H9 (cell line): ENCODE data around the gene ISG20. TPM values are rescaled to one million over a fixed set of nuclear protein-coding genes. Genes with fewer than 3 reads are reported as not detected.

Experiments
- DNase-seq: peaks from one replicate; pipeline ENCODE4 v3.0.0-alpha.2; 2017
- H2AFZ ChIP-seq: one replicate; pipeline ENCODE4 v1.6.1; 2013; ENCODE audit warnings: mild to moderate bottlenecking, low read length, control low read depth, moderate library complexity
- H2AK5ac ChIP-seq: 2 replicates; pipeline ENCODE4 v1.6.1; 2013; ENCODE audit warnings: low read length, control low read depth, mixed read lengths; ENCODE audit not compliant: insufficient read length
- H2BK120ac ChIP-seq: one replicate; pipeline ENCODE4 v1.6.1; 2013; ENCODE audit warnings: low read depth, mild to moderate bottlenecking, low read length, control low read depth, inconsistent platforms; ENCODE audit not compliant: poor library complexity, severe bottlenecking
- H2BK12ac ChIP-seq: 2 replicates; pipeline ENCODE4 v1.6.1; 2013; ENCODE audit warnings: low read length, control low read depth, mixed read lengths, low read depth; ENCODE audit not compliant: insufficient read length
- H2BK15ac ChIP-seq: 2 replicates; pipeline ENCODE4 v1.6.1; 2013; ENCODE audit warnings: low read depth, low read length, control low read depth
- H2BK20ac ChIP-seq: one replicate; pipeline ENCODE4 v1.6.1; 2013; ENCODE audit warnings: low read depth, mild to moderate bottlenecking, low read length, control low read depth, inconsistent platforms; ENCODE audit not compliant: poor library complexity, severe bottlenecking
- H2BK5ac ChIP-seq: 2 replicates; pipeline ENCODE4 v1.6.1; 2013; ENCODE audit warnings: low read length, control low read depth, mixed read lengths; ENCODE audit not compliant: insufficient read length
- H3K14ac ChIP-seq: 2 replicates; pipeline ENCODE4 v1.6.1; 2013; ENCODE audit warnings: low read length, control low read depth; ENCODE audit not compliant: insufficient read depth
- H3K18ac ChIP-seq: 2 replicates; pipeline ENCODE4 v1.6.1; 2013; ENCODE audit warnings: low read depth, mild to moderate bottlenecking, mixed read lengths, low read length, control low read depth; ENCODE audit not compliant: insufficient read length
- H3K23ac ChIP-seq: 2 replicates; pipeline ENCODE4 v1.6.1; 2013; ENCODE audit warnings: low read length, control low read depth, mixed read lengths, low read depth; ENCODE audit not compliant: insufficient read length
- H3K23me2 ChIP-seq: 2 replicates; pipeline ENCODE4 v1.6.1; 2013; ENCODE audit warnings: low read depth, mild to moderate bottlenecking, mixed read lengths, low read length, control low read depth; ENCODE audit not compliant: insufficient read length, poor library complexity, severe bottlenecking
- H3K27ac ChIP-seq: 2 replicates; pipeline ENCODE4 v1.5.1; 2013; ENCODE audit warnings: low read length, control low read depth, mixed read lengths, low read depth; ENCODE audit not compliant: insufficient read length
- H3K27me3 ChIP-seq: 2 replicates; pipeline ENCODE4 v1.6.1; 2013; ENCODE audit warnings: low read length, control low read depth, inconsistent platforms; ENCODE audit not compliant: insufficient read depth
- H3K4ac ChIP-seq: 2 replicates; pipeline ENCODE4 v1.6.1; 2013; ENCODE audit warnings: low read depth, mild to moderate bottlenecking, control low read depth, inconsistent platforms, low read length, moderate library complexity
- H3K4me1 ChIP-seq: 2 replicates; pipeline ENCODE4 v1.6.1; 2013; ENCODE audit warnings: low read length, control low read depth, inconsistent platforms; ENCODE audit not compliant: insufficient read depth
- H3K4me2 ChIP-seq: 2 replicates; pipeline ENCODE4 v1.6.1; 2013; ENCODE audit warnings: low read length, control low read depth, mixed read lengths; ENCODE audit not compliant: insufficient read length, insufficient read depth
- H3K56ac ChIP-seq: 2 replicates; pipeline ENCODE4 v1.6.1; 2013; ENCODE audit warnings: low read depth, mild to moderate bottlenecking, mixed read lengths, low read length, control low read depth; ENCODE audit not compliant: insufficient read length
- H3K79me1 ChIP-seq: 2 replicates; pipeline ENCODE4 v1.6.1; 2013; ENCODE audit warnings: low read depth, mild to moderate bottlenecking, moderate library complexity, low read length, control low read depth, inconsistent platforms; ENCODE audit not compliant: insufficient read depth, poor library complexity, severe bottlenecking
- H3K79me2 ChIP-seq: 2 replicates; pipeline ENCODE4 v1.6.1; 2013; ENCODE audit warnings: low read length, control low read depth, inconsistent platforms; ENCODE audit not compliant: insufficient read depth
- H3K9ac ChIP-seq: 2 replicates; pipeline ENCODE4 v1.6.1; 2013; ENCODE audit warnings: low read length, control low read depth, mixed read lengths; ENCODE audit not compliant: insufficient read length; ENCODE audit errors: extremely low read depth
- H3K9me3 ChIP-seq: one replicate; pipeline ENCODE4 v1.6.1; 2013; ENCODE audit warnings: low read depth, low read length, inconsistent platforms; ENCODE audit not compliant: control insufficient read depth
- H3T11ph ChIP-seq: one replicate; pipeline ENCODE4 v1.6.1; 2013; ENCODE audit warnings: mild to moderate bottlenecking, low read length, control low read depth, inconsistent platforms
- H4K20me1 ChIP-seq: one replicate; pipeline ENCODE4 v1.6.1; 2013; ENCODE audit not compliant: control insufficient read depth, insufficient read length, insufficient read depth
- H4K5ac ChIP-seq: 2 replicates; pipeline ENCODE4 v1.6.1; 2013; ENCODE audit warnings: low read depth, mild to moderate bottlenecking, mixed read lengths, low read length, control low read depth; ENCODE audit not compliant: insufficient read length
- H4K8ac ChIP-seq: replicated peaks from 2 replicates; pipeline ENCODE4 v1.6.1; 2013; ENCODE audit warnings: low read length, control low read depth, mixed read lengths, low read depth; ENCODE audit not compliant: insufficient read length
- H4K91ac ChIP-seq: 2 replicates; pipeline ENCODE4 v1.6.1; 2013; ENCODE audit warnings: low read depth, mild to moderate bottlenecking, moderate library complexity, mixed read lengths, low read length, control low read depth; ENCODE audit not compliant: insufficient read length
- H3K27ac Mint-ChIP-seq, 3 experiments: 2 replicates in 2 of 3; 3 replicates in 1 of 3; pipeline ENCODE4 v1.8.0; 2020 to 2021; ENCODE audit warnings: mixed read lengths in 3 of 3, mild to moderate bottlenecking in 1 of 3, moderate library complexity in 1 of 3
- H3K27me3 Mint-ChIP-seq: 2 replicates; pipeline ENCODE4 v1.8.0; 2021; ENCODE audit warnings: low read depth, mild to moderate bottlenecking, moderate library complexity, mixed read lengths
- H3K36me3 Mint-ChIP-seq, 3 experiments: 2 replicates in 2 of 3; 3 replicates in 1 of 3; pipeline ENCODE4 v1.8.0; 2020 to 2021; ENCODE audit warnings: low read depth in 3 of 3, mixed read lengths in 3 of 3; ENCODE audit not compliant: insufficient read depth in 1 of 3
- H3K4me1 Mint-ChIP-seq, 2 experiments: 2 replicates each; pipeline ENCODE4 v1.8.0; 2020; ENCODE audit warnings: mixed read lengths in 2 of 2
- H3K4me3 Mint-ChIP-seq, 2 experiments: 2 replicates in 1 of 2; 3 replicates in 1 of 2; pipeline ENCODE4 v1.8.0; 2020 to 2021; ENCODE audit warnings: mild to moderate bottlenecking in 2 of 2, mixed read lengths in 2 of 2, moderate library complexity in 1 of 2
- H3K9me3 Mint-ChIP-seq, 2 experiments: 2 replicates in 1 of 2; 3 replicates in 1 of 2; pipeline ENCODE4 v1.8.0; 2020; ENCODE audit warnings: mild to moderate bottlenecking in 2 of 2, mixed read lengths in 2 of 2, moderate library complexity in 1 of 2
- CTCF ChIP-seq: fragments of 200-600 bp; sonication (generic); conservative IDR thresholded peaks from 3 replicates; pipeline ENCODE4 v1.8.0; 2021; ENCODE audit warnings: antibody characterized with exemption, mild to moderate bottlenecking
- WGBS: extraction: QIAGEN DNeasy Blood & Tissue Kit; methylation state at CpG from one replicate; pipeline ENCODE4 v1.1.7; 2013; ENCODE audit warnings: missing lambda C conversion rate, low lambda C conversion rate, mixed read lengths; ENCODE audit not compliant: insufficient read length; ENCODE audit errors: extremely low coverage; 5-methylcytosine and 5-hydroxymethylcytosine counted together
- total RNA-seq: library from RNA; stranded (reverse); gene quantifications from 2 replicates; pipeline ENCODE4 v1.2.1, GENCODE V29; 2021

ISG20 gene
- total RNA-seq, 1 experiment from 2014 or later = 7.4 TPM

DNA sequence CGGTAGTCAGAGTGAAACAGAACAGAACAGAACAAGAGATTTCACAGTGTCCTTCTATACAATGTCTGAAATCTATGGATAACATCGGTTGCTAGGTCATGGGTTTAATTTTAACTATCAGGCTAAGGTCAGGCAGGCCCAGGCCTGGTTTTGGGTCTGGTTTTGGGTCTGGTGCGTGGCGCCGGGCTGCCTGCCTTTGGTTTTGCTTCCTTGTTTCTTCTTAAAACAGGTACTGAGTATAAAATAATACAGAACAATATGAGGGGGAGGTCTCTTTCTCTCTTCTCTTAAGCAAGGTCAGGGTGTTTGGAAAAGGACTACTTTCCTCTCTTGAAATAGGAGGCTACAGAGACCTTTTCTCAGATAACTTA lies 16.2 kb upstream of the ISG20 start:
- Histone ChIP-seq H2AFZ (no peak overlapping the region), H3K79me1 (peaks cover 2% of the 10 kb centered on the region), H3K23ac (no peak overlapping the region), H3K4ac (no peak overlapping the region), H3K27ac (no peak overlapping the region), H4K91ac (no peak overlapping the region), H2BK5ac (no peak overlapping the region), H3K9me3 (no peaks in the 10 kb centered on the region), H3T11ph (no peak overlapping the region), H3K56ac (no peak overlapping the region), H3K23me2 (peaks cover 13% of the 10 kb centered on the region), H3K79me2 (peaks cover 55% of the 10 kb centered on the region), H3K18ac (no peak overlapping the region), H3K4me1 (peaks cover 13% of the 10 kb centered on the region; the same call in 1 of the 2 replicates), H3K4me2 (peak overlapping the region; percentile 99), H2BK12ac (no peak overlapping the region), H2BK120ac (no peak overlapping the region), H2BK20ac (no peak overlapping the region), H3K14ac (no peak overlapping the region), H4K8ac (no peak overlapping the region), H3K27me3 (no peaks in the 10 kb centered on the region), H3K9ac (peak overlapping the region; percentile 84), H4K5ac (no peak overlapping the region), H4K20me1 (peaks cover 5% of the 10 kb centered on the region), H2AK5ac (no peak overlapping the region), H2BK15ac (no peak overlapping the region)
- Mint-ChIP-seq H3K36me3 (peaks cover 8 to 53% (median 50%) of the 10 kb centered on the region in 3 experiments; a peak in 6 of 7 replicates), H3K27me3 (peaks cover 2% of the 10 kb centered on the region), H3K4me1 (peaks cover 49 to 62% of the 10 kb centered on the region in 2 experiments), H3K27ac (peak overlapping the region in 2 of 3 experiments; percentile 5 to 95; a peak in 3 of 7 replicates), H3K4me3 (peak overlapping the region; percentile 93 to 95), H3K9me3 (no peaks in the 10 kb centered on the region)
- no peak for TF ChIP-seq CTCF
- no CpG with 5 or more reads among the region's 5 CpGs for WGBS
- DNase-seq = no peak
